Vagina (tissue), 2 donors: Measurements from ENCODE around the gene HAGHL.

ENCODE experiments used
- CTCF ChIP-seq, 3 experiments: fragments of 450-650 bp in 2 of 3; fragments of 200-600 bp in 1 of 3; sonication (generic) in 1 of 3; IDR thresholded peaks; one replicate each; pipeline ENCODE4 v1.5.1; 2017 to 2019; ENCODE audit warnings: antibody characterized with exemption in 3 of 3, mild to moderate bottlenecking in 2 of 3, moderate library complexity in 2 of 3
- POLR2A ChIP-seq, 2 donors: fragments of 450-650 bp; IDR thresholded peaks; one replicate each; pipeline ENCODE4 v1.6.1; 2017; ENCODE audit warnings: antibody characterized with exemption in 2 of 2, mild to moderate bottlenecking in 2 of 2, moderate library complexity in 2 of 2
- POLR2AphosphoS5 ChIP-seq, 2 donors: sonication (generic); formaldehyde crosslinking; IDR thresholded peaks; one replicate each; pipeline ENCODE4 v1.9.0; 2017; ENCODE audit warnings: antibody characterized with exemption in 2 of 2, mild to moderate bottlenecking in 2 of 2, low read depth in 1 of 2; ENCODE audit not compliant: insufficient read depth in 1 of 2

GRCh38 chr16:749010-749409 lies 22.1 kb downstream of the HAGHL start:
- TF ChIP-seq POLR2A (IDR thresholded peaks at IDR 0.05): no peak
- TF ChIP-seq CTCF (IDR thresholded peaks at IDR 0.05): no peak
- TF ChIP-seq POLR2AphosphoS5 (IDR thresholded peaks at IDR 0.05; ENCODE audit: insufficient read depth in 1 of 2, low read depth in 1 of 2): no peak
